ENCODE measurements around the gene CLTCL1. TPM values are rescaled to one million over a fixed set of nuclear protein-coding genes. Genes with fewer than 3 reads are reported as not detected.
"Not testable (repeated sequence)": the region's sequence is repeated elsewhere in the genome, so short reads cannot be mapped to it uniquely, and the experiment has no call there.

Gene CLTCL1
- polyA plus RNA-seq, 1 donor = 6.9 TPM

- DNase-seq = no peak
These were observed 115.8 kb downstream of the CLTCL1 start for GRCh38 chr22:19175602-19176174.

GRCh38 chr22:19175026-19175601 is 116.4 kb downstream of the CLTCL1 start:
- no peak for DNase-seq

- no peak for DNase-seq
These were observed 117.2 kb downstream of the CLTCL1 start for GRCh38 chr22:19174106-19175025.

- DNase-seq = no peak
These were observed 118.2 kb downstream of the CLTCL1 start for GRCh38 chr22:19173047-19174035.

- DNase-seq = no peak
These were observed 119.1 kb downstream of the CLTCL1 start for GRCh38 chr22:19172213-19173046.

- DNase-seq = no peak
These were observed 121.6 kb downstream of the CLTCL1 start for GRCh38 chr22:19169947-19170318.

- DNase-seq = no peak
These were observed 122.2 kb downstream of the CLTCL1 start for GRCh38 chr22:19169002-19169946.

- no peak for DNase-seq
These were observed 123.2 kb downstream of the CLTCL1 start for GRCh38 chr22:19168088-19168890.

GRCh38 chr22:19167106-19167869 is 124.2 kb downstream of the CLTCL1 start:
- DNase-seq = no peak

- no peak for DNase-seq
These were observed 125.1 kb downstream of the CLTCL1 start for GRCh38 chr22:19166421-19166820.

- DNase-seq = no peak
These were observed 127.1 kb downstream of the CLTCL1 start for GRCh38 chr22:19164425-19164824.

- not testable (repeated sequence) for DNase-seq
These were observed 132.9 kb downstream of the CLTCL1 start for GRCh38 chr22:19158649-19159048.

- not testable (repeated sequence) for DNase-seq
These were observed 135.4 kb downstream of the CLTCL1 start for GRCh38 chr22:19156109-19156508.

- no peak for DNase-seq
These were observed 138.3 kb downstream of the CLTCL1 start for GRCh38 chr22:19152942-19153883.

GRCh38 chr22:19151329-19152191 is 140.0 kb downstream of the CLTCL1 start:
- DNase-seq = no peak

All from left kidney (tissue), 2 donors.